ENCODE measurements around the gene SPDYC.

Gene SPDYC

GRCh38 chr11:65130631-65131416 is 39.2 kb upstream of the SPDYC start:
- no peaks in the 10 kb centered on the region for H3K27me3 ChIP-seq (ENCODE audit: insufficient read depth, low read length, poor library complexity)
- H3K9ac ChIP-seq (ENCODE audit: low read depth, low read length): no peak overlapping the region
- peaks cover 21% of the 10 kb centered on the region for H4K20me1 ChIP-seq (ENCODE audit: insufficient read depth, low read length)
- H3K9me3 ChIP-seq (ENCODE audit: insufficient read depth, low read length, severe bottlenecking): no peaks in the 10 kb centered on the region
- H3K4me3 ChIP-seq (ENCODE audit: low read depth in 1 of 2, low read length in 2 of 2): no peak overlapping the region
- ATAC-seq (ENCODE audit: insufficient read depth, low read depth) (no peak), DNase-seq (no peak)
- no peak for TF ChIP-seq CTCF (IDR thresholded peaks at IDR 0.05; ENCODE audit: borderline replicate concordance, extremely low read depth, low read length, poor library complexity, severe bottlenecking)
- TF ChIP-seq EZH2 (IDR thresholded peaks at IDR 0.05; ENCODE audit: borderline replicate concordance, low read depth, low read length, severe bottlenecking): no peak
- H3K4me2 ChIP-seq (ENCODE audit: insufficient read depth, low read length): no peak overlapping the region
- H2AFZ ChIP-seq (ENCODE audit: low read depth, low read length): no peak overlapping the region
- no peak overlapping the region for H3K27ac ChIP-seq (ENCODE audit: low read length)
- H3K36me3 ChIP-seq (ENCODE audit: insufficient read depth, low read length): peaks cover 72% of the 10 kb centered on the region
- peaks cover 26% of the 10 kb centered on the region for H3K79me2 ChIP-seq (ENCODE audit: insufficient read depth, low read length)
- H3K4me1 ChIP-seq (ENCODE audit: insufficient read depth, low read length): peaks cover 25% of the 10 kb centered on the region

GRCh38 chr11:65131417-65131776 is 38.6 kb upstream of the SPDYC start:
- Histone ChIP-seq H3K4me3 (ENCODE audit: low read depth in 1 of 2, low read length in 2 of 2) (no peak overlapping the region), H3K79me2 (ENCODE audit: insufficient read depth, low read length) (peaks cover 26% of the 10 kb centered on the region), H2AFZ (ENCODE audit: low read depth, low read length) (no peak overlapping the region), H4K20me1 (ENCODE audit: insufficient read depth, low read length) (peaks cover 21% of the 10 kb centered on the region), H3K9ac (ENCODE audit: low read depth, low read length) (no peak overlapping the region), H3K4me2 (ENCODE audit: insufficient read depth, low read length) (no peak overlapping the region), H3K9me3 (ENCODE audit: insufficient read depth, low read length, severe bottlenecking) (no peaks in the 10 kb centered on the region), H3K27ac (ENCODE audit: low read length) (no peak overlapping the region), H3K4me1 (ENCODE audit: insufficient read depth, low read length) (peaks cover 29% of the 10 kb centered on the region), H3K36me3 (ENCODE audit: insufficient read depth, low read length) (peaks cover 67% of the 10 kb centered on the region), H3K27me3 (ENCODE audit: insufficient read depth, low read length, poor library complexity) (no peaks in the 10 kb centered on the region)
- TF ChIP-seq CTCF (IDR thresholded peaks at IDR 0.05; ENCODE audit: borderline replicate concordance, extremely low read depth, low read length, poor library complexity, severe bottlenecking): no peak
- no peak for TF ChIP-seq EZH2 (IDR thresholded peaks at IDR 0.05; ENCODE audit: borderline replicate concordance, low read depth, low read length, severe bottlenecking)
- ATAC-seq (ENCODE audit: insufficient read depth, low read depth) (no peak), DNase-seq (no peak)

GRCh38 chr11:65131895-65132237 is 38.2 kb upstream of the SPDYC start:
- Histone ChIP-seq H3K9ac (ENCODE audit: low read depth, low read length) (no peak overlapping the region), H3K4me1 (ENCODE audit: insufficient read depth, low read length) (peaks cover 29% of the 10 kb centered on the region), H3K4me2 (ENCODE audit: insufficient read depth, low read length) (0 out of 2 replicates have a peak overlapping the region, but pooled peaks have one; percentile 83), H3K79me2 (ENCODE audit: insufficient read depth, low read length) (peaks cover 26% of the 10 kb centered on the region), H4K20me1 (ENCODE audit: insufficient read depth, low read length) (peaks cover 21% of the 10 kb centered on the region), H3K9me3 (ENCODE audit: insufficient read depth, low read length, severe bottlenecking) (no peaks in the 10 kb centered on the region), H3K27me3 (ENCODE audit: insufficient read depth, low read length, poor library complexity) (no peaks in the 10 kb centered on the region), H3K36me3 (ENCODE audit: insufficient read depth, low read length) (peaks cover 62% of the 10 kb centered on the region), H3K4me3 (ENCODE audit: low read depth in 1 of 2, low read length in 2 of 2) (no peak overlapping the region), H2AFZ (ENCODE audit: low read depth, low read length) (no peak overlapping the region), H3K27ac (ENCODE audit: low read length) (no peak overlapping the region)
- DNase-seq (no peak), ATAC-seq (ENCODE audit: insufficient read depth, low read depth) (no peak)
- TF ChIP-seq CTCF (IDR thresholded peaks at IDR 0.05; ENCODE audit: borderline replicate concordance, extremely low read depth, low read length, poor library complexity, severe bottlenecking) (no peak), EZH2 (IDR thresholded peaks at IDR 0.05; ENCODE audit: borderline replicate concordance, low read depth, low read length, severe bottlenecking) (no peak)
